ENCODE data around the gene DRC3.

- TF ChIP-seq CTCF (IDR thresholded peaks at IDR 0.05): no peak
- TF ChIP-seq POLR2A (IDR thresholded peaks at IDR 0.05): no peak
Measured at GRCh38 chr17:17999364-18000029, 26.8 kb downstream of the DRC3 start.
